ENCODE measurements around the gene KATNAL1.

The KATNAL1 gene

DNA sequence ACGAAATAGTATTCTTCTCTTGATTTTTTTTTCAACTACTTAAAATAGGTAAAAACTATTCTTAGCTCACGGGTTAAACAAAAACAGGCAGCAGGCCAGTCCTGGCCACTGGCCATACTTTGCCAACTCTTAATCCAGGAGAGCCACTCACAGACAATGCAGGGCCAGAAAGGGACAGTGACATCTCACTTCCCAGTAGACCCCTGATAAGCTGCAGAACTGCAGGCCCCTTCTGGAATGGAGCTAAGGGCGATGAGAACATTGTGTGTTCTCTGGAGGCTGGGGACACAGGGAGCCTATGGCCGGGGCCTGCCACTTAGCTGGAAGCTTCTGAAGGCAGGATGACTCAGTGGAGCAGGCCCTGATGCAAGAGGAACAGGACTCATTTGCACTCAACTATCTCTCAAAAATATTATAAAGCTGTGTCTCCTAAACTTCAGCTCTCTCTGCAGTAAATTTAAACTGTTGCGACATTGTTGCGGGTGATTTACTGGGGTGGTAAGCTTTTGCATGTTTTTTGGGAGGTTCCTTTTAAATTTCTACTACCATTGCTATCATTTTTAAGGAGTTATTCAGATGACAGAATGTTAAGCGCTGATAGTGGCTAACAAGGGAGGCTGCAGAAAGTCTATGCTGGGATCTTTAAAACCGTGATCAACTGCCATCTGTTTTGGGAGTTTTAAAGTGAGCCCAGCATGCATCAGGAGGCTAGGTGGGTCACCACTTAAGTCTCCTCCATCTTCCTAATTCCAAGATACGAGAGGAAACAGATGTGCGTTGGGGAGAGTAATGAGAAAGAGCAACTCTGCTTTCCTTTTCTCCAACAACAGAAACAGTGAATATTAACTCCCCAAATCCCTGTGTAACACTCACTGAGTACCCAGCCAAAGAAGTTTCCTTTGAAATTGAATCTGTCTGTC is 33.2 kb upstream of the KATNAL1 start:
- Mint-ChIP-seq H3K9me3 (no peaks in the 10 kb centered on the region), H3K27me3 (no peaks in the 10 kb centered on the region), H3K27ac (no peak overlapping the region), H3K36me3 (ENCODE audit: low read depth) (no peaks in the 10 kb centered on the region), H3K4me1 (ENCODE audit: low read depth) (peaks cover 16% of the 10 kb centered on the region), H3K4me3 (no peak overlapping the region)
- intact Hi-C loops (cut with micrococcal nuclease) = no loop called here

GRCh38 chr13:30339738-30340330 is 32.5 kb upstream of the KATNAL1 start:
- H3K9me3 Mint-ChIP-seq = no peaks in the 10 kb centered on the region
- no peak overlapping the region for H3K4me3 Mint-ChIP-seq
- no peaks in the 10 kb centered on the region for H3K36me3 Mint-ChIP-seq (ENCODE audit: low read depth)
- H3K27ac Mint-ChIP-seq = no peak overlapping the region
- intact Hi-C loops (cut with micrococcal nuclease) = no loop called here
- no peaks in the 10 kb centered on the region for H3K27me3 Mint-ChIP-seq
- peaks cover 20% of the 10 kb centered on the region for H3K4me1 Mint-ChIP-seq (ENCODE audit: low read depth)

- intact Hi-C loops (cut with micrococcal nuclease) = no loop called here
- Mint-ChIP-seq H3K9me3 (no peaks in the 10 kb centered on the region), H3K4me1 (ENCODE audit: low read depth) (peaks cover 20% of the 10 kb centered on the region), H3K36me3 (ENCODE audit: low read depth) (no peaks in the 10 kb centered on the region), H3K27me3 (no peaks in the 10 kb centered on the region), H3K4me3 (no peak overlapping the region), H3K27ac (no peak overlapping the region)
Observed at GRCh38 chr13:30338952-30339351, 31.6 kb upstream of the KATNAL1 start.

DNA sequence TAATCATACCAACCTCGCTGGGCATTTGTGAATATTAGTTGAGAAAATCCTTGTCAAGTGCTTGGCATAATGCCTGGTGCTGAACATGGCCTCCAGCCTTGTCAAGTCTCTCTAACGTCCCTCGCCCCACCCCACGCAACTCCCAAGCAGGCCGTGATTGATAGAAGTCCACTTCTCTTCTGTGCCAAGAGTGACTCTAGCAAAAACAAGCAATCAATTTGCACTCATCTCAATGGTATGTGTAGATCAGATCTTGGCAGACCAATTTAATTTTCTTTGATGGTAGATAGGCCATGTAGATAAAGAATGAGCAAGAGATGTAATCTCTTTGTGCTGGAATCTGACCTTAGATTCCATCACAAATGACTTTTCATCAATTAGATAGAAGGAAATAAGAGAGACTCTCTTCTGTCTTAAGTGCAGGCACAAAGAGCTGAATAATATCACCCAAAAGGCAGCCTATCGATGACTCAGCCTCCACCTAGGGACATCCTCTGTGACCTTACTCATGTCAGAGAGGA is 31.0 kb upstream of the KATNAL1 start:
- H3K4me1 Mint-ChIP-seq (ENCODE audit: low read depth) = peaks cover 20% of the 10 kb centered on the region
- no peak overlapping the region for H3K27ac Mint-ChIP-seq
- H3K36me3 Mint-ChIP-seq (ENCODE audit: low read depth) = no peaks in the 10 kb centered on the region
- H3K27me3 Mint-ChIP-seq = no peaks in the 10 kb centered on the region
- intact Hi-C loops (cut with micrococcal nuclease) = no loop called here
- no peak overlapping the region for H3K4me3 Mint-ChIP-seq
- no peaks in the 10 kb centered on the region for H3K9me3 Mint-ChIP-seq

DNA sequence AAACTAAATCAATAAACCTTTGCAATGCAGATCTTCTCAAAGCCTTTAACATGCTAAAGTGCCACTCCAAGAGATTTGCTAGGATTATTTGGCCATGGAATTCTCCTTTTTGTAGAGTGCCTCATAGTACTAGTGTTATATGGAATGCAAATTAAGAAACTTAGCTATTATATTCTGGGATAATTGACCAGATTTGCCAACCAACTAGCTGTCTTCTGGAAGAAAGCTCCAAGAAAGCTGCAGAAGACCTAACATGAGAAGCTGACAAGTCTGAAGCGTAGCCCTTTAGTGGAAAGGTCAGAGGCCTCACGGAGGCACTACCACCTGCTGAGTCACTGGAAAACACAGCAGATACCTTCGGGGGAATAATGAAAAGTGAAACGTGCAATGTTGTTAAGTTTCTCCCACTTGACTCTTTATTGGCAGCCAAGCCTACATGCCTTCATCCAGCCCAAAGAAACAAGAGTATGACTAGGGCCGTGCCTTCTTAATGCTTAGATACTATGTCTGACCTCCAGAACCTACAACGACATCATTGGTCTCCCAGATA is 29.8 kb upstream of the KATNAL1 start:
- H3K27ac Mint-ChIP-seq = no peak overlapping the region
- intact Hi-C loops (cut with micrococcal nuclease) = no loop called here
- H3K9me3 Mint-ChIP-seq = no peaks in the 10 kb centered on the region
- no peaks in the 10 kb centered on the region for H3K27me3 Mint-ChIP-seq
- H3K4me3 Mint-ChIP-seq = no peak overlapping the region
- H3K4me1 Mint-ChIP-seq (ENCODE audit: low read depth) = peaks cover 20% of the 10 kb centered on the region
- H3K36me3 Mint-ChIP-seq (ENCODE audit: low read depth) = no peaks in the 10 kb centered on the region

DNA sequence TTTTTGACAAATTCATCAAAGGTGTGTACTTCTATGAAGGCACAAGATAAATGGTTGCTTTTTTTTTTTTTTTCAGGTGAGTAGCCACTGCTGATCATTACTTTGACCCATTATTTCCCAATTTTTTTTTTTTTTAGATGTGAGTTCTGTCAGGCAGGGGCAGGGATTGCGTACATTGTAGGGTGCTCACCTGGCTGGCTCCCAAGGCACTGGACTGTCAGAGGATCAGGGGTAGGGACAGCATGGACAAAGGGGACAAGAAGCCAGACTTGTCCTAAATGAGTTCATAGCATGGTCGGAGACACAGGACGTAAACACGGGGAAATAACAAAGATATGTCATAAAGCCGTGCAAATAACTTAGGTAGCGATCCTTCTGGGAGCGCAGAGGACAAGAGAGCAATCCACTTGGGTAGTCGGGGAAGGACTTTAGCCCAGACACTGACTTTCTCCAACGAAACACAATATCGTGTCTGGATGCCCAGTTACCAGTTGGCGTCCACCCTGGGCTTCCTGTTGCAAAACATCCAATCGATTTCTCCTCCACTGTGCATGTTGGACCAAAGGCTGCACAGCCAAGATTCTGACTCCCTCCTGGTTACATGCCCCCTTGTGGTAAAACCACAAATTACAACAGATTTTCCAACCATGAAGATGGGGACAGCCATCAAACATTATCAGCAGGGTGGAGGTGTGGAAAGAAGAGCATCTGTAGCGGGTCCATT is 27.5 kb upstream of the KATNAL1 start:
- Mint-ChIP-seq H3K27me3 (no peaks in the 10 kb centered on the region), H3K36me3 (ENCODE audit: low read depth) (no peaks in the 10 kb centered on the region), H3K9me3 (no peaks in the 10 kb centered on the region), H3K27ac (no peak overlapping the region), H3K4me3 (no peak overlapping the region), H3K4me1 (ENCODE audit: low read depth) (peaks cover 8% of the 10 kb centered on the region)
- intact Hi-C loops (cut with micrococcal nuclease) = loop anchor here (2.0 kb wide), 1 partner anchor 202 kb away; no protein-coding TSS in a partner anchor

- Mint-ChIP-seq H3K27ac (no peak overlapping the region), H3K27me3 (no peaks in the 10 kb centered on the region), H3K9me3 (no peaks in the 10 kb centered on the region), H3K4me3 (no peak overlapping the region), H3K36me3 (ENCODE audit: low read depth) (no peaks in the 10 kb centered on the region), H3K4me1 (ENCODE audit: low read depth) (peaks cover 5% of the 10 kb centered on the region)
- intact Hi-C loops (cut with micrococcal nuclease) = loop anchor here (2.0 kb wide), 1 partner anchor 201 kb away; no protein-coding TSS in a partner anchor
Observed at GRCh38 chr13:30333616-30334015, 26.3 kb upstream of the KATNAL1 start.

GRCh38 chr13:30332456-30333143 is 25.2 kb upstream of the KATNAL1 start:
- Mint-ChIP-seq H3K4me1 (ENCODE audit: low read depth) (peaks cover 5% of the 10 kb centered on the region), H3K27me3 (no peaks in the 10 kb centered on the region), H3K27ac (no peak overlapping the region), H3K9me3 (no peaks in the 10 kb centered on the region), H3K4me3 (no peak overlapping the region), H3K36me3 (ENCODE audit: low read depth) (no peaks in the 10 kb centered on the region)
- intact Hi-C loops (cut with micrococcal nuclease) = no loop called here

GRCh38 chr13:30331331-30331771 is 24.0 kb upstream of the KATNAL1 start:
- intact Hi-C loops (cut with micrococcal nuclease) = no loop called here
- Mint-ChIP-seq H3K4me1 (ENCODE audit: low read depth) (peaks cover 5% of the 10 kb centered on the region), H3K36me3 (ENCODE audit: low read depth) (no peaks in the 10 kb centered on the region), H3K27me3 (no peaks in the 10 kb centered on the region), H3K4me3 (no peak overlapping the region), H3K27ac (no peak overlapping the region), H3K9me3 (no peaks in the 10 kb centered on the region)

GRCh38 chr13:30329009-30329585 is 21.7 kb upstream of the KATNAL1 start:
- H3K36me3 Mint-ChIP-seq (ENCODE audit: low read depth) = no peaks in the 10 kb centered on the region
- H3K9me3 Mint-ChIP-seq = no peaks in the 10 kb centered on the region
- no peak overlapping the region for H3K27ac Mint-ChIP-seq
- no peaks in the 10 kb centered on the region for H3K4me1 Mint-ChIP-seq (ENCODE audit: low read depth)
- no peaks in the 10 kb centered on the region for H3K27me3 Mint-ChIP-seq
- H3K4me3 Mint-ChIP-seq = no peak overlapping the region
- intact Hi-C loops (cut with micrococcal nuclease) = no loop called here

DNA sequence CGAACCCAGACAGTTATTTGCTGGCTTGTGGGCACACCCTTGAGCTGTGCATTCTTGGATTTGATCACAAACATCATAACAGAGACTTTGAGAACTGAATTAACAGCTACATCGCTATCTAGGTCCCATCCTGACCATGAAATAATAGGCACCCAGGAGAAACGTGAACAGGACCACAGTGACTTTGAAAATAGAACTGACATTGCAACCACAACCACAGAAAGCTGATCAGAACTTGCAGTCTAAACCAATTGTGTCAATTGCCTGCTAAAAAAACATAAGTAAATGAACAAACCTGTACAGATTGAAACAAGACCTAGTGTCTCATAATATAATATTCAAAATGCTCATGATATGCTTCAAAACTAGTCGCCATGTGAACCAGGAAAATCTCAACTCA is 18.3 kb upstream of the KATNAL1 start:
- Mint-ChIP-seq H3K9me3 (no peaks in the 10 kb centered on the region), H3K4me3 (no peak overlapping the region), H3K36me3 (ENCODE audit: low read depth) (no peaks in the 10 kb centered on the region), H3K27ac (no peak overlapping the region), H3K27me3 (no peaks in the 10 kb centered on the region), H3K4me1 (ENCODE audit: low read depth) (peaks cover 15% of the 10 kb centered on the region)
- intact Hi-C loops (cut with micrococcal nuclease) = no loop called here

DNA sequence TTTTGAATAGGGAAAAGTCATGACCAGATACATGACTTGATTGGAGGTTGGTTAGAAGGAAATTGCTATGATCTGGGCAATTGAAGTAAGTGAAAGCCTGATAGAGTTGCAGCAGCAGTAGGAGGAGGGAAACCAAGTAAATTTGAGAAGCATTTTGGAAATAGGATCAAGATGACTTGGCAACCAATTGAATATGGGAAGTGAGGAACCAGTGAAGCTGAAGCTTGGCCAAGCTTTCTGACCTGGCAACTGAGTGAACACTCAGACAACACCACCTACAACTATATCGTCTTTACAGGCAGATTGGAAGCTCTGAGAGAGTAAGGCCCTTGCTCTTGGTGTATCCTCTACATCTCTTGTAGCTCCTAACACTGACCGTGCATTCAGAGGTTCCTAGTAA is 16.2 kb upstream of the KATNAL1 start:
- Mint-ChIP-seq H3K36me3 (ENCODE audit: low read depth) (no peaks in the 10 kb centered on the region), H3K4me1 (ENCODE audit: low read depth) (peaks cover 15% of the 10 kb centered on the region), H3K9me3 (no peaks in the 10 kb centered on the region), H3K27me3 (no peaks in the 10 kb centered on the region), H3K4me3 (no peak overlapping the region), H3K27ac (no peak overlapping the region)
- intact Hi-C loops (cut with micrococcal nuclease) = no loop called here

- no peak overlapping the region for H3K27ac Mint-ChIP-seq
- peaks cover 15% of the 10 kb centered on the region for H3K4me1 Mint-ChIP-seq (ENCODE audit: low read depth)
- intact Hi-C loops (cut with micrococcal nuclease) = no loop called here
Observed at GRCh38 chr13:30322428-30322827, 15.1 kb upstream of the KATNAL1 start.

More at GRCh38 chr13:30322428-30322827, 15.1 kb upstream of the KATNAL1 start:
- no peaks in the 10 kb centered on the region for H3K9me3 Mint-ChIP-seq
- no peaks in the 10 kb centered on the region for H3K36me3 Mint-ChIP-seq (ENCODE audit: low read depth)
- H3K4me3 Mint-ChIP-seq = no peak overlapping the region
- no peaks in the 10 kb centered on the region for H3K27me3 Mint-ChIP-seq
